ENCODE results near the gene NXPH2.

The NXPH2 gene

DNA sequence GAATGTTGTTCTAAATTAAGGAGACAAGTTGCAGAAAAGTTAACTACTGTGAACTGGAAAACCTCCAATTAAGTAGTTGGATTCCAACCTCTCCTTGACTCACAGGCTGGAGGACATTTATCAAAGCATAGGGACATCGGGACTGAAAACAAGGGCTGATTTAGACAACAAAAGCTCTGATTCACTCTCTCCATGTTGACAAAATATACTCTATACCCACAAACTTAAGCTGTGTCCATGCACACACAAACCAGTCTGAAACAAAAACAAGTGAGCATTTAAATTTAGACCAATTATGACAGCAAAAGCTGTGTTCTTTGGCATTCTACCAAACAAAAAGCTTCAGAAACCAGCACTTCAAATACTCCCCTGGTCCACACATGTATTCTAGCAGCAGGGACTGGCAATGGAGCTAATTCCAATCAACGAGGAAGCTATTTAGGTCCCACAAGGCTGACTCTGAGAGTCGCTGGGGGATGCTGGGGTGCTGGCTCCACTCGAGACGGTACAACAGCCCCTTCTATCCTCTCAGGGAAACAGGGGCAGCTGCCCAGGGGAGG lies 71.4 kb downstream of the NXPH2 start:
- Histone ChIP-seq H3K27me3 (ENCODE audit: low read length) (no peaks in the 10 kb centered on the region), H3K79me2 (ENCODE audit: insufficient read depth, low read length) (no peaks in the 10 kb centered on the region), H4K20me1 (ENCODE audit: low read depth, low read length) (no peaks in the 10 kb centered on the region), H3F3A (ENCODE audit: insufficient read depth) (no peaks in the 10 kb centered on the region), H3K9me3 (ENCODE audit: insufficient read depth, low read length) (no peaks in the 10 kb centered on the region), H3K9ac (ENCODE audit: low read length) (no peak overlapping the region), H3K4me3 (ENCODE audit: insufficient read depth, low read length, poor library complexity, severe bottlenecking) (no peak overlapping the region), H2AFZ (ENCODE audit: low read depth, low read length, severe bottlenecking) (no peak overlapping the region), H3K9me2 (replicated peaks; ENCODE audit: insufficient read depth, low read length) (no peaks in the 10 kb centered on the region), H3K36me3 (ENCODE audit: low read length) (no peaks in the 10 kb centered on the region), H3K4me2 (ENCODE audit: low read depth, low read length, poor library complexity, severe bottlenecking) (no peak overlapping the region), H3K27ac (ENCODE audit: low read depth, low read length) (no peak overlapping the region)
- TF ChIP-seq, protein P1, sequence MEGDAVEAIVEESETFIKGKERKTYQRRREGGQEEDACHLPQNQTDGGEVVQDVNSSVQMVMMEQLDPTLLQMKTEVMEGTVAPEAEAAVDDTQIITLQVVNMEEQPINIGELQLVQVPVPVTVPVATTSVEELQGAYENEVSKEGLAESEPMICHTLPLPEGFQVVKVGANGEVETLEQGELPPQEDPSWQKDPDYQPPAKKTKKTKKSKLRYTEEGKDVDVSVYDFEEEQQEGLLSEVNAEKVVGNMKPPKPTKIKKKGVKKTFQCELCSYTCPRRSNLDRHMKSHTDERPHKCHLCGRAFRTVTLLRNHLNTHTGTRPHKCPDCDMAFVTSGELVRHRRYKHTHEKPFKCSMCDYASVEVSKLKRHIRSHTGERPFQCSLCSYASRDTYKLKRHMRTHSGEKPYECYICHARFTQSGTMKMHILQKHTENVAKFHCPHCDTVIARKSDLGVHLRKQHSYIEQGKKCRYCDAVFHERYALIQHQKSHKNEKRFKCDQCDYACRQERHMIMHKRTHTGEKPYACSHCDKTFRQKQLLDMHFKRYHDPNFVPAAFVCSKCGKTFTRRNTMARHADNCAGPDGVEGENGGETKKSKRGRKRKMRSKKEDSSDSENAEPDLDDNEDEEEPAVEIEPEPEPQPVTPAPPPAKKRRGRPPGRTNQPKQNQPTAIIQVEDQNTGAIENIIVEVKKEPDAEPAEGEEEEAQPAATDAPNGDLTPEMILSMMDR (IDR thresholded peaks at IDR 0.05; ENCODE audit: insufficient read depth, low read length, poor library complexity, severe bottlenecking), result no peak
- TF ChIP-seq EZH2phosphoT487 (conservative IDR thresholded peaks at IDR 0.05; ENCODE audit: low read length), result no peak

DNA sequence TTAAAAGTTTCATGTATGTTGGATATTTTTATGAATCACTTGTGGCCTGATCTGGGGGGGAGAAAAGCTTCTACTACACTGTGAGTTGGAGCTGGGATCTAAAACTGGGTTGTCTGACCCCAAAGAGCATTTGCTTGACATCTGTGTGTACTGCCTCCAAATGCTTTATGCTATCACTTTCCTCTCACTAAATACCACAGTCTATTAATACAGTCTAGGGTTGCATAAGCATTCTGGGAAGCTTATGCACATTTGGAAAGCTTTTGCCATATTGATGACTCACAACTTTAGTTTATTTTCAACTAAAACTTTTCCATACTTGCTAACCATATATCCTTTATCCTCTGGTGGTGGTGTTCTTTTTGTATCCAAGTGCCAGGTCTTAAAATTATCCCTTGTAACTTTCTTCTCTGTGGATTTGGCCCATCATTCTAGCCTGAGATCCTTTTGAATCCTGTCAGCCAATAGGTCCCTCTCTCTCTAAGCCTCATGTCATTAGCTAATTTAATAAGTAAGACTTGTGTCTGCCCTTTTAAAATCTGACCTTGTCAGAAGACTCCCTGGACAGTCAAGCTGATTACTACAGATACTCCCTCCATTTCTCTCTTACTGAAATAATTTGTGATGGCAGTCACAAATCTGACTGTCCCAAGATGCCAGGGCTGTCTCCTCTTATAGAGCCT lies 72.7 kb downstream of the NXPH2 start:
- Histone ChIP-seq H3K9me3 (ENCODE audit: insufficient read depth, low read length) (no peaks in the 10 kb centered on the region), H3K36me3 (ENCODE audit: low read length) (no peaks in the 10 kb centered on the region), H3K9me2 (replicated peaks; ENCODE audit: insufficient read depth, low read length) (no peaks in the 10 kb centered on the region), H2AFZ (ENCODE audit: low read depth, low read length, severe bottlenecking) (no peak overlapping the region), H3K79me2 (ENCODE audit: insufficient read depth, low read length) (no peaks in the 10 kb centered on the region), H3K27me3 (ENCODE audit: low read length) (no peaks in the 10 kb centered on the region), H3F3A (ENCODE audit: insufficient read depth) (no peaks in the 10 kb centered on the region), H3K4me2 (ENCODE audit: low read depth, low read length, poor library complexity, severe bottlenecking) (no peak overlapping the region), H3K27ac (ENCODE audit: low read depth, low read length) (no peak overlapping the region), H4K20me1 (ENCODE audit: low read depth, low read length) (no peaks in the 10 kb centered on the region), H3K4me3 (ENCODE audit: insufficient read depth, low read length, poor library complexity, severe bottlenecking) (no peak overlapping the region), H3K9ac (ENCODE audit: low read length) (no peak overlapping the region)
- TF ChIP-seq EZH2phosphoT487 (conservative IDR thresholded peaks at IDR 0.05; ENCODE audit: low read length), result no peak
- TF ChIP-seq, protein P1 (IDR thresholded peaks at IDR 0.05; ENCODE audit: insufficient read depth, low read length, poor library complexity, severe bottlenecking), result no peak

DNA sequence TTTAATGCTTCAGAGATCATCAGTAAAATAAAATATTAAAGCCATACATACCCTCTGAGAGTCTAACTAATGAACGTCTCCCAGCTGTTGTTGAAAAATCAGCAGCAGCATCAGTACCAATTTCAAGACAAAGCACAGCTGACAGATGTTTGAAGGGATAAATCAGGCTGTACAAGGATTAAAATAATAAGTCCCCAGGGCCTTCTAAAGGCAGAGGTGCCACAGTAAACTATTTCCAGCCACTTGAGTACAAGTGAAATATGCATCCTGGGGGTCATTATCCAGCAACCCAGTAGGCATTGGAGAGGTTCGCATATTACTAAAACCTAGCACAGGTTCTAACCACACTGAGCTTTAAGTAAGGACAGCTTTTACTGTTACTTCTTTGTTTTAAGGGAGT lies 76.9 kb downstream of the NXPH2 start:
- no peak overlapping the region for H3K27ac ChIP-seq (ENCODE audit: low read depth, low read length)
- no peaks in the 10 kb centered on the region for H3K9me3 ChIP-seq (ENCODE audit: insufficient read depth, low read length)
- no peak overlapping the region for H3K4me3 ChIP-seq (ENCODE audit: insufficient read depth, low read length, poor library complexity, severe bottlenecking)
- H3K4me2 ChIP-seq (ENCODE audit: low read depth, low read length, poor library complexity, severe bottlenecking), result no peak overlapping the region
- no peak overlapping the region for H2AFZ ChIP-seq (ENCODE audit: low read depth, low read length, severe bottlenecking)
- no peaks in the 10 kb centered on the region for H3F3A ChIP-seq (ENCODE audit: insufficient read depth)
- no peaks in the 10 kb centered on the region for H3K36me3 ChIP-seq (ENCODE audit: low read length)
- no peaks in the 10 kb centered on the region for H4K20me1 ChIP-seq (ENCODE audit: low read depth, low read length)
- TF ChIP-seq, protein P1 (IDR thresholded peaks at IDR 0.05; ENCODE audit: insufficient read depth, low read length, poor library complexity, severe bottlenecking), result no peak
- TF ChIP-seq EZH2phosphoT487 (conservative IDR thresholded peaks at IDR 0.05; ENCODE audit: low read length), result no peak
- H3K79me2 ChIP-seq (ENCODE audit: insufficient read depth, low read length), result no peaks in the 10 kb centered on the region
- H3K9me2 ChIP-seq (replicated peaks; ENCODE audit: insufficient read depth, low read length), result no peaks in the 10 kb centered on the region
- H3K27me3 ChIP-seq (ENCODE audit: low read length), result no peaks in the 10 kb centered on the region
- no peak overlapping the region for H3K9ac ChIP-seq (ENCODE audit: low read length)
